Pancreas (tissue), 10 donors: ENCODE data around the gene ARHGAP26. TPM values are rescaled to one million over a fixed set of nuclear protein-coding genes. Genes with fewer than 3 reads are reported as not detected.
A peak's percentile ranks its signal among the peaks of the same experiment; 100 is the strongest.

ENCODE experiments used
- ATAC-seq, 4 donors: fragments of 200-7000 bp; cut with Tn5 transposase; one replicate each; pipeline versions ENCODE4 v1.8.0 to v1.9.1; 2020; ENCODE audit warnings: mild to moderate bottlenecking in 4 of 4, moderate library complexity in 4 of 4
- DNase-seq, 6 donors: peaks; one replicate each; pipeline ENCODE4 v3.0.0-alpha.2; 2020
- FAIRE-seq: peaks from 2 replicates; lab custom pipeline; 2012; peaks lifted over from hg19 to GRCh38; lab: Jason Lieb, UNC
- H3K27ac ChIP-seq, 4 donors: fragments of 200-600 bp; sonication (generic); 1 replicate in 3 of 4; 2 replicates in 1 of 4; pipeline versions ENCODE4 v1.5.0 to v1.8.0; 2020
- H3K27me3 ChIP-seq, 4 donors: fragments of 200-600 bp; one replicate each; pipeline ENCODE4 v1.8.0; 2021
- H3K36me3 ChIP-seq, 3 donors: fragments of 200-600 bp; sonication (generic) in 1 of 3; one replicate each; pipeline versions ENCODE4 v1.5.0 to v1.8.0; 2020 to 2021
- H3K4me1 ChIP-seq, 3 donors: fragments of 200-600 bp; one replicate each; pipeline ENCODE4 v1.8.0; 2021
- H3K4me3 ChIP-seq, 4 donors: fragments of 200-600 bp; sonication (generic) in 2 of 4; one replicate each; pipeline versions ENCODE4 v1.5.0 to v1.8.0; 2020 to 2021
- H3K9me3 ChIP-seq, 4 donors: fragments of 200-600 bp; one replicate each; pipeline ENCODE4 v1.8.0; 2021
- WGBS, 2 donors: extraction: QIAGEN DNeasy Blood & Tissue Kit; methylation state at CpG; one replicate each; pipeline ENCODE4 v1.1.7; 2013; 5-methylcytosine and 5-hydroxymethylcytosine counted together
- intact Hi-C, 3 donors: fragments of 100-400 bp; cut with DNase I; formaldehyde crosslinking; loops; one replicate each; pipeline versions ENCODE4 v1.11.1 to v1.14.2; 2022
- polyA plus RNA-seq, 2 donors: library from polyadenylated mRNA; stranded (reverse); fragments of 200-250 nt; gene quantifications; one replicate each; pipeline ENCODE4 v1.2.3, GENCODE V29; 2013
- total RNA-seq, 6 donors: library from RNA; stranded (reverse); fragmentation: NEBNext Ultra II Directional in 4 of 6; extraction: Animal tissue kit (Norgen Biotek cat#: 25700) in 4 of 6; gene quantifications; one replicate each; pipeline versions ENCODE4 v1.2.1 to v1.2.4, GENCODE V29; 2021 to 2023
- TF ChIP-seq, protein P1 (sequence below), 4 donors: fragments of 200-600 bp; sonication (generic) in 3 of 4; IDR thresholded peaks; one replicate each; pipeline versions ENCODE4 v1.5.0 to v1.8.0; 2021; ENCODE audit warnings: antibody characterized with exemption in 4 of 4
- donor health status: healthy with polysubstance abuse.
- donor health status: DM: no; HTN: no; CAD: no; lungs with moderate emphysema.
- donor health status: DM: no; HTN: no; CAD: no.
- donor health status: control.
- donor health status: control.
- donor health status: Bipolar disorder and iron deficiency.
- donor health status: DM: yes; HTN: yes; CAD: no.
- donor health status: DM: no; HTN: no; CAD: no.
- donor health status: DM: no; HTN: no; CAD: no.
- donor health status: DM: yes; HTN: yes; CAD: no.

Gene ARHGAP26
- total and polyA plus RNA-seq, 8 donors = 3.0 to 28.1 (median 10.3) TPM

DNA sequence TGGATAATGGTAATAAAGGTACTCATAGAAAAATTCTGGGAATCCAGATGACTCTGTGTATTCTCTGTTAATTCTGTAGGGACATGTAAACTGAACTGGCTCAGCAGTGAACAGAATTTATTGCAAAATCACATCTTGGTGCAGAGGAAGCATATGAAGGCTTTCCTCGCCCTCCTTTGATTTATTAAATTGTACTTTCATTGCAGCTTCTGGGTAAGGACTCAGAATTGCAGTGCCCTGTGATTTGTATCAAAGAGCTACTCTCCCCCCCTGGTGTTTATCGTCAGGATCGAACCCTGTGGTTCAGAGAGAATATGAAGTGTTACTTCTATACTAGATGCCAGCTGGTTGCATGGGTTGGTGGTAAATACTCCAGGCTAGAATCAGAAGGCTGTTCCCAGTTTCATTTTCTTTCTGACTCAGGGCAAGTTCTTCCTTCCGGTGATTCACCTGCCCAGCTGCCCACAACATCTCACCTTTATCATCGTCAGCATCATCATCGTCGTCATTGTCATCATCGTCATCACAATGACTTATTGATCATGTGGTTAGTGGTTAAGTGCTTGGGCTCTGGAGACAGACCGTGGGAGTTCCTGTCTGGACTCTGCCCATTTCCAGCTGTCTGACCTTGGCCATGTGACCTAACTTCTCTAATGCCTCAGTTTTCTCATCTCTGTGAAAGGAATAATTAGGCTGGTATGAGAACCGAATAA lies 238.8 kb downstream of the ARHGAP26 start:
- H3K9me3 ChIP-seq = no peaks in the 10 kb centered on the region
- no peak overlapping the region for H3K4me3 ChIP-seq
- DNase-seq = peak in 1 of 6 donors; percentile 33
- intact Hi-C loops = no loop called here
- TF ChIP-seq, protein P1, sequence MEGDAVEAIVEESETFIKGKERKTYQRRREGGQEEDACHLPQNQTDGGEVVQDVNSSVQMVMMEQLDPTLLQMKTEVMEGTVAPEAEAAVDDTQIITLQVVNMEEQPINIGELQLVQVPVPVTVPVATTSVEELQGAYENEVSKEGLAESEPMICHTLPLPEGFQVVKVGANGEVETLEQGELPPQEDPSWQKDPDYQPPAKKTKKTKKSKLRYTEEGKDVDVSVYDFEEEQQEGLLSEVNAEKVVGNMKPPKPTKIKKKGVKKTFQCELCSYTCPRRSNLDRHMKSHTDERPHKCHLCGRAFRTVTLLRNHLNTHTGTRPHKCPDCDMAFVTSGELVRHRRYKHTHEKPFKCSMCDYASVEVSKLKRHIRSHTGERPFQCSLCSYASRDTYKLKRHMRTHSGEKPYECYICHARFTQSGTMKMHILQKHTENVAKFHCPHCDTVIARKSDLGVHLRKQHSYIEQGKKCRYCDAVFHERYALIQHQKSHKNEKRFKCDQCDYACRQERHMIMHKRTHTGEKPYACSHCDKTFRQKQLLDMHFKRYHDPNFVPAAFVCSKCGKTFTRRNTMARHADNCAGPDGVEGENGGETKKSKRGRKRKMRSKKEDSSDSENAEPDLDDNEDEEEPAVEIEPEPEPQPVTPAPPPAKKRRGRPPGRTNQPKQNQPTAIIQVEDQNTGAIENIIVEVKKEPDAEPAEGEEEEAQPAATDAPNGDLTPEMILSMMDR (IDR thresholded peaks at IDR 0.05) = no peak
- peaks cover 0 to 4% (median 0%) of the 10 kb centered on the region in 3 donors for H3K4me1 ChIP-seq
- H3K27me3 ChIP-seq = no peaks in the 10 kb centered on the region
- peak in 3 of 4 donors; percentile 53 to 70 (median 66) for ATAC-seq
- FAIRE-seq = no peak
- 68 to 73% methylated on average over 10 of the region's 10 CpGs for WGBS, 2 donors
- peak overlapping the region in 1 of 4 donors; percentile 30 for H3K27ac ChIP-seq
- H3K36me3 ChIP-seq = no peaks in the 10 kb centered on the region

DNA sequence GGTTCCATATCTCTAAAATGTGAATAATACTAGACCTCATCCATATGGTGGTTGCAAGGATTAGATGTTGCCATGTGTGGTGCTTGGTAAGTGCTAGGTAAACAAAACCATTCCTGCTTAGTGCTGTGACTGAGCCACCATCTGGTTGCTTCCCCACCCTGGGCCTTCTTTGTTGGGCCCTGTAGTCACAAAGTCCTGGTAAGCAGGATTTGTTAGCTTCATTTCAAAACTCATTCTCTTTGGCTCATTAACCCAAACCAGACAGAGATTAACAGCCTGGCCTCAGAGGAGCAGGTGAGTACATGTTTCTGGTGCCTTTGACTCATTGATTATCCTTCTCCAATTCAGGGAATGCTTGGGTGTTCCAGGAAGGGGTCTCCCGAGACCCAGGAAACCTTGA lies 240.2 kb downstream of the ARHGAP26 start:
- TF ChIP-seq, protein P1 (IDR thresholded peaks at IDR 0.05) = no peak
- Histone ChIP-seq H3K4me3 (no peak overlapping the region), H3K36me3 (no peaks in the 10 kb centered on the region), H3K27me3 (no peaks in the 10 kb centered on the region), H3K4me1 (peaks cover 0 to 4% (median 0%) of the 10 kb centered on the region in 3 donors), H3K27ac (no peak overlapping the region), H3K9me3 (no peaks in the 10 kb centered on the region)
- peak in 2 of 4 donors; percentile 15 to 50 for ATAC-seq
- WGBS, 2 donors = 91 to 94% methylated on average over 1 of the region's 1 CpG
- intact Hi-C loops = no loop called here
- DNase-seq = no peak
- no peak for FAIRE-seq

DNA sequence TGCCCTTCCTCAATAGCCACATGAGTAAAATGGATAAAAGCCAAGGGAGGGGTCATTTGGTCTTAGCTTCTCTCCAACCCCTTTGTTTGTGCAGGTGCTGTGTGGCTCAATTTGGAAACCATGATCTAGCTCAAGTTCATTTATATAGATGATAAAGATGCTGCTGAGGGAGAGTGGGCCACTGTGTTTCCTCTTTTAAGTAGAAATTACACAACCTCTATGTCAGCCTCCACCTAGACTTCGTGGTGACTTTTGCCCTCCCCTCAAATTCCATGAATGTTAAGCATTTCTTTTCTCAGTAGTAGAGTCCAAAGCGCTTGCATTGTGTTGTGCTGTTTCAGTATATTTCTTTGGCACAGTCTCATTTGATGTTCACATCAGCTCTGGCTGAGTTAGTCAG lies 241.4 kb downstream of the ARHGAP26 start:
- no peaks in the 10 kb centered on the region for H3K36me3 ChIP-seq
- peaks cover 0 to 4% (median 0%) of the 10 kb centered on the region in 3 donors for H3K4me1 ChIP-seq
- H3K9me3 ChIP-seq = no peaks in the 10 kb centered on the region
- intact Hi-C loops = no loop called here
- H3K27ac ChIP-seq = no peak overlapping the region
- ATAC-seq (no peak), FAIRE-seq (no peak), DNase-seq (no peak)
- WGBS, 2 donors = 77 to 78% methylated on average over 2 of the region's 2 CpGs
- H3K4me3 ChIP-seq = no peak overlapping the region
- H3K27me3 ChIP-seq = no peaks in the 10 kb centered on the region
- TF ChIP-seq, protein P1 (IDR thresholded peaks at IDR 0.05) = no peak

DNA sequence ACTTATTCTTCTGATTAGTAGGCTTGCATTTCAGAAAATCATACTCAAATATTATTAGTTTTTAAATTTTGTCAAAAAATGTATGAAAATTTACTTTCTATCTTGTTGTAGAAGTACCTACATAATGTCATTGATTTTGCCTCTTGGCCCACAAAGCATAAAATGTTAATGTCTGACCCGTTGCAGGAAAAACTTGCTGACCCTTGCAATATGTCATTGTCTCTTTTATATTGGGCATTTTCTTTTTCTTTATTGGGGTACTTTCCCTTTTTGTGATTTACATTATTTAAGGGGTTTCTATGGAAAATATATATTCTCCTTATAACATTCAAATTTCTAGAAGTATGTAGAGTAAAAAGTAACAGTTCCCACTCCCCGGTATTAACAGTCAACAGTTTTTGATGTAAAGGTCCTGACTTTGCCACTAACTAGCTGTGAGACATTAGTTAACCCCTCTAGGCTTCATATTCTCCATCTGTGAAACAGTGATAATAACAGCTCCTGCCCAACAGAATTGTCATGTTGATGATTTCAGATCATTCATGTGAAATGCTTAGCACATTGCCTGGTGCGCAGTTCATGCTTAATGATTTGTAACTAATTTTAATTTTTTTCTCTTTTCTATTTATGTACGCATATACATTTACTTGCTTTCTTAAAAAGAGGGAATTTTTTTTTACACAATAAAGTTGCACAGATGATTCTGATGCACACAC lies 243.2 kb downstream of the ARHGAP26 start:
- H3K27me3 ChIP-seq = no peaks in the 10 kb centered on the region
- ATAC-seq = no peak
- no peaks in the 10 kb centered on the region for H3K9me3 ChIP-seq
- no peaks in the 10 kb centered on the region for H3K36me3 ChIP-seq
- 84 to 94% methylated on average over 4 of the region's 4 CpGs for WGBS, 2 donors
- H3K4me1 ChIP-seq = peaks cover 0 to 4% (median 0%) of the 10 kb centered on the region in 3 donors
- intact Hi-C loops = no loop called here
- DNase-seq = no peak
- no peak for FAIRE-seq
- TF ChIP-seq, protein P1 (IDR thresholded peaks at IDR 0.05) = no peak
- no peak overlapping the region for H3K4me3 ChIP-seq
- H3K27ac ChIP-seq = no peak overlapping the region
